ENCODE results near the gene ELMO1. TPM values are rescaled to one million over a fixed set of nuclear protein-coding genes. Genes with fewer than 3 reads are reported as not detected.

ELMO1 gene
- total RNA-seq, 6 donors from 2014 or later, result 51.4 to 204 (median 73.7) TPM

DNA sequence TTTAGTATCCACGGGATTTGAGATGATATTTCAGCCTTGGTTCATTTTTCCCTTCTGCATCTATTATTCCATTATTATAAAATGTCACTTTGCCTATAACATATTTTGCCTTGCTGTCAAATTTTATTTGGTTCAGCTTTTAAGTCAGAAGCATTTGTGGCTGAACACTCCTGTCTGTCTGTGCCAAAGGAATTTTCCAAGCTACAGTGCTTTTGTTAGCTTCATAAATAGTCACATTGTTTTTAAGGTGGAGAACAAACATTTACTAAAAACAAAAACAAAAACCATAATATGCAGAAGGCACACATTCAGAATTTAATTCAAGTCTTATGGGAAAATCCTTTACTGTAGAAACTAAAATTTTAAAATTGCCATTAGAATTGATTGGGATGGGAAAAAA, 33.8 kb upstream of the ELMO1 start:
- Histone ChIP-seq H3K4me3 (no peak overlapping the region), H3K9me3 (no peaks in the 10 kb centered on the region), H3K36me3 (no peaks in the 10 kb centered on the region), H3K27me3 (no peaks in the 10 kb centered on the region), H3K4me1 (peaks cover 0 to 10% (median 2%) of the 10 kb centered on the region in 4 donors), H3K27ac (no peak overlapping the region)
- TF ChIP-seq, protein P1, sequence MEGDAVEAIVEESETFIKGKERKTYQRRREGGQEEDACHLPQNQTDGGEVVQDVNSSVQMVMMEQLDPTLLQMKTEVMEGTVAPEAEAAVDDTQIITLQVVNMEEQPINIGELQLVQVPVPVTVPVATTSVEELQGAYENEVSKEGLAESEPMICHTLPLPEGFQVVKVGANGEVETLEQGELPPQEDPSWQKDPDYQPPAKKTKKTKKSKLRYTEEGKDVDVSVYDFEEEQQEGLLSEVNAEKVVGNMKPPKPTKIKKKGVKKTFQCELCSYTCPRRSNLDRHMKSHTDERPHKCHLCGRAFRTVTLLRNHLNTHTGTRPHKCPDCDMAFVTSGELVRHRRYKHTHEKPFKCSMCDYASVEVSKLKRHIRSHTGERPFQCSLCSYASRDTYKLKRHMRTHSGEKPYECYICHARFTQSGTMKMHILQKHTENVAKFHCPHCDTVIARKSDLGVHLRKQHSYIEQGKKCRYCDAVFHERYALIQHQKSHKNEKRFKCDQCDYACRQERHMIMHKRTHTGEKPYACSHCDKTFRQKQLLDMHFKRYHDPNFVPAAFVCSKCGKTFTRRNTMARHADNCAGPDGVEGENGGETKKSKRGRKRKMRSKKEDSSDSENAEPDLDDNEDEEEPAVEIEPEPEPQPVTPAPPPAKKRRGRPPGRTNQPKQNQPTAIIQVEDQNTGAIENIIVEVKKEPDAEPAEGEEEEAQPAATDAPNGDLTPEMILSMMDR (IDR thresholded peaks at IDR 0.05), result no peak
- TF ChIP-seq EP300 (IDR thresholded peaks at IDR 0.05) (no peak), POLR2A (IDR thresholded peaks at IDR 0.05) (no peak), POLR2AphosphoS5 (IDR thresholded peaks at IDR 0.05) (no peak)
- WGBS, 2 donors, result 60 to 74% methylated on average over 1 of the region's 1 CpG
- DNase-seq, result no peak
- ATAC-seq (ENCODE audit: low FRiP score in 2 of 2), result no peak

DNA sequence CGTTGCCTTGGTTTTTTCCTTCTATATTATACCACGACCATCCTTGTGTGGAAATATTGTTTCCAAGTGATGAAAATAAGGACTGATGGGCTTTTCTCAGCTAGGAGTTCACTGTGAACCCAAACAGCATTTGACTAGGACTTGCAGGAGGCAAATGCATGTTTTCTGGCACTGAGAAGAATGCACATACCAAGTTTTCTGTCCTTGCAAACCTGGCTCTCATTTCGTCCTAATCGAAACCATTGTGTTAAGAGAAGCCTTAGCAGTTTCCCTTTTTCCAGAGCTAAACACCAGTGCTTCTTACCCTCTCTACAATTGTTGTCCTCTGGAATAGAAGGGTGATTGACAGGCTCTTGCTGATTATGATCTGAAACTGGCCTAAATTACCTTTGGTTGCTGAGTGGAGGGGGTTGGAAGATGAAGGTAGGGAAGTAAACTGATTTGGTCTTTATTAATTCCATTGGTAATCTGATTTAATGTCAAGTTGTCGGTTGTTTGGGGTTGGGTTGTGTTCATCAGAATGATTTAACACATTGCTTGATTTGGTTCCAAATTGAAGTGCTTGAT, 33.1 kb upstream of the ELMO1 start:
- H3K27me3 ChIP-seq, result no peaks in the 10 kb centered on the region
- H3K4me1 ChIP-seq, result peaks cover 0 to 10% (median 2%) of the 10 kb centered on the region in 4 donors
- no peak overlapping the region for H3K27ac ChIP-seq
- DNase-seq (no peak), ATAC-seq (ENCODE audit: low FRiP score in 2 of 2) (no peak)
- TF ChIP-seq POLR2A (IDR thresholded peaks at IDR 0.05) (no peak), POLR2AphosphoS5 (IDR thresholded peaks at IDR 0.05) (no peak), EP300 (IDR thresholded peaks at IDR 0.05) (no peak)
- TF ChIP-seq, protein P1 (IDR thresholded peaks at IDR 0.05), result no peak
- H3K36me3 ChIP-seq, result no peaks in the 10 kb centered on the region
- 77 to 82% methylated on average over 5 of the region's 5 CpGs for WGBS, 2 donors
- H3K9me3 ChIP-seq, result no peaks in the 10 kb centered on the region
- no peak overlapping the region for H3K4me3 ChIP-seq

DNA sequence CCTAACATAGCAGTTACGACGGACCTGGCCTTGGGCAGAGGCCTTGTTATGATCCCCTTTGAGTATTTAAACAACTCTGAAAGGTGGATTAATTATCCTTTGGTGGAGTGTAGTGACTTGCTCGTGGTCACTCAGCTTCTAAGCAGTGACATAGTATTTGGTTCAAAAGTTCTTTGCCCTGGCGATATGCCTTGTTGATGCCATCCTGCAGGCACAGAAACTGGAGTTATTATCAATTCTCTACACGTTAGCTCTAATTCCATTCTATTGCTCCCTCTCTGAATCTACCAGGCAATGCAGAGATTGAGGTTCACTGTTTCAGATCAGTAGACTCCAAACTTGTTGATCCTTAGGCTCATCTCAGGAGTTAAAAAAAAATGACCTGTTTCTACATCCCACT, 32.5 kb upstream of the ELMO1 start:
- ATAC-seq (ENCODE audit: low FRiP score in 2 of 2) (no peak), DNase-seq (no peak)
- 70 to 73% methylated on average over 5 of the region's 5 CpGs for WGBS, 2 donors
- Histone ChIP-seq H3K27me3 (no peaks in the 10 kb centered on the region), H3K36me3 (no peaks in the 10 kb centered on the region), H3K4me3 (no peak overlapping the region), H3K27ac (no peak overlapping the region), H3K9me3 (no peaks in the 10 kb centered on the region), H3K4me1 (peaks cover 0 to 10% (median 2%) of the 10 kb centered on the region in 4 donors)
- no peak for TF ChIP-seq EP300 (IDR thresholded peaks at IDR 0.05)
- TF ChIP-seq, protein P1 (IDR thresholded peaks at IDR 0.05), result no peak
- no peak for TF ChIP-seq POLR2A (IDR thresholded peaks at IDR 0.05)
- TF ChIP-seq POLR2AphosphoS5 (IDR thresholded peaks at IDR 0.05), result no peak

DNA sequence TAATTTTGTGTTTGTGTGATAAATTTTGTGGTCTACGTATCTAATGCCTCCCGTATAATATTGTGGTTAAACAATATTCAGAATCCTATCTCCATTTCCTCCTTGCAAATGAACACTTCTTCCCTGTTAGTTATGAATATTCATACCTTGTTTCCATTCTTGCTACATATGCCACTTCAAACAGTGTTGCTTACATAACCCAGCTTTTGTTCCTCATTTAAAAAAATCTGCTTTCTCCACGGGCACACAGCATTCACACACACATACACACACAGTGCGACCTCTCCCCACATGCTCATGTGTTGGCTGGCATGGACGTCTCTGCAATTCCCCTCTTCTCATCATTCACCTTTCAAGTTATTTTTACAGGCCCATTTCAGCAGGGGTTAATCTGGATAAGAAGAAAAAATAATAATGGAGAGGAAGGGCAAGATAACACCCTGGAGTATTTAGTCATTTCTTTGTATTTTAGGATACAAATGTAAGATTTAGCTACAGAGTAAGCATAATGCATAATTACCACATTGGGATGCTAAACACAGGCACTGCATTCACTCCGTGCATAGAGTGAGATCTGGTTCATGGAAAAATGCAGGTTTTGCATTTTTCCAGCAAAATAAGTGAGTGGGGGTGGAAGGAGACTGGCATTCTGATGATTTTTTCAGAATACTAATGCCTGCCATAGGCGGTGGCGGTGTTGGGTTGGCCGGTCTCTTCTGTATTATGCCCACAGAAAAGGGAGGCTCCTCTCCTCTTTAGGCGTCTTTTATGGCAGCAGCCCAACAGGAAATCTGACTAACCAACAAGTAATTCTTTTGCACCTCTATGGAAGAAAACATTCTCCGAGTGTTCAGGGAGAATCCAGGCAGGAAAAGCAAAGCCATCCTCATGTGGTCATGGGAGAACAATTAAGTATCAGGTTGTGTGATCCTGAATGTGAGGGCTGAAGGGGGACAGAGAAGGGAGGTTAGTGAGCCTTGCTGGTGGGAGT, 31.7 kb upstream of the ELMO1 start:
- H3K4me3 ChIP-seq, result no peak overlapping the region
- DNase-seq, result no peak
- peaks cover 0 to 10% (median 2%) of the 10 kb centered on the region in 4 donors for H3K4me1 ChIP-seq
- 53 to 57% methylated on average over 11 of the region's 11 CpGs for WGBS, 2 donors
- peak in 1 of 2 donors; percentile 47 for ATAC-seq (ENCODE audit: low FRiP score in 2 of 2)
- H3K27ac ChIP-seq, result no peak overlapping the region
- no peaks in the 10 kb centered on the region for H3K36me3 ChIP-seq
- H3K9me3 ChIP-seq, result no peaks in the 10 kb centered on the region
- H3K27me3 ChIP-seq, result no peaks in the 10 kb centered on the region
- TF ChIP-seq, protein P1 (IDR thresholded peaks at IDR 0.05), result no peak
- TF ChIP-seq EP300 (IDR thresholded peaks at IDR 0.05) (no peak), POLR2A (IDR thresholded peaks at IDR 0.05) (no peak), POLR2AphosphoS5 (IDR thresholded peaks at IDR 0.05) (no peak)
